Muscle layer of colon (tissue), 2 donors: ENCODE results near the gene GTF2H2.
"Not testable (repeated sequence)": the region's sequence is repeated elsewhere in the genome, so short reads cannot be mapped to it uniquely, and the experiment has no call there.

ENCODE experiments used
- H3K27ac ChIP-seq: one replicate; pipeline ENCODE4 v1.7.0; 2013; ENCODE audit warnings: low read depth, mild to moderate bottlenecking, low read length, moderate library complexity
- H3K27me3 ChIP-seq, 2 donors: one replicate each; pipeline ENCODE4 v1.7.0; 2013; ENCODE audit warnings: low read length in 2 of 2, mild to moderate bottlenecking in 2 of 2; ENCODE audit not compliant: insufficient read depth in 2 of 2, control insufficient read depth in 1 of 2
- H3K36me3 ChIP-seq: one replicate; pipeline ENCODE4 v1.7.0; 2013; ENCODE audit warnings: mild to moderate bottlenecking, low read length; ENCODE audit not compliant: insufficient read depth
- H3K4me1 ChIP-seq: one replicate; pipeline ENCODE4 v1.7.0; 2013; ENCODE audit warnings: mild to moderate bottlenecking, low read length; ENCODE audit not compliant: insufficient read depth
- H3K4me3 ChIP-seq, 2 donors: one replicate each; pipeline ENCODE4 v1.7.0; 2013; ENCODE audit warnings: low read length in 2 of 2, low read depth in 1 of 2, mild to moderate bottlenecking in 1 of 2, moderate library complexity in 1 of 2
- H3K9ac ChIP-seq: one replicate; pipeline ENCODE4 v1.7.0; 2013; ENCODE audit warnings: low read length
- H3K9me3 ChIP-seq: one replicate; pipeline ENCODE4 v1.7.0; 2013; ENCODE audit warnings: mild to moderate bottlenecking, low read length
- donor health status: abdominal sarcoma.
- donor health status: Adenocarcinoma of cecum.

The GTF2H2 gene

GRCh38 chr5:71006983-71007382 lies 60.5 kb downstream of the GTF2H2 start:
- H3K36me3 ChIP-seq, H3K4me1 ChIP-seq, H3K27ac ChIP-seq, H3K9me3 ChIP-seq, H3K27me3 ChIP-seq, H3K9ac ChIP-seq, H3K4me3 ChIP-seq: not testable (repeated sequence)
